IMR-90 (cell line): Measurements from ENCODE around the gene CENPF. TPM values are rescaled to one million over a fixed set of nuclear protein-coding genes. Genes with fewer than 3 reads are reported as not detected.

Source experiments
- ATAC-seq: fragments of 200-7000 bp; cut with Tn5 transposase; 2 replicates; pipeline ENCODE4 v1.9.1; 2020; ENCODE audit warnings: low read depth, mild to moderate bottlenecking, moderate library complexity
- BruUV-seq: library from RNA; stranded (reverse); fragments of 400-500 nt; replicated peaks from 2 replicates; lab custom pipeline; 2021; lab: Mats Ljungman, UMichigan
- CTCF ChIA-PET: fragments of 300-600 bp; formaldehyde crosslinking; extraction: SDS; loops from one replicate; lab custom pipeline; 2021; ENCODE audit warnings: antibody characterized with exemption; lab: Yijun Ruan, JAX
- POLR2A ChIA-PET: fragments of 300-600 bp; sonication (Branson Sonifier 250); formaldehyde crosslinking; loops from one replicate; lab custom pipeline; 2022; ENCODE audit warnings: antibody characterized with exemption; ENCODE audit not compliant: unreplicated experiment; lab: Charles Lee
- DNase-seq: peaks from one replicate; pipeline ENCODE4 v3.0.0; 2013
- H2AFZ ChIP-seq: replicated peaks from 2 replicates; pipeline ENCODE3; 2013; ENCODE audit warnings: low read length, mild to moderate bottlenecking; ENCODE audit not compliant: poor library complexity
- H2AK5ac ChIP-seq: 2 replicates; pipeline ENCODE4 v1.6.1; 2013; ENCODE audit warnings: low read depth, low read length, inconsistent platforms
- H2AK9ac ChIP-seq: replicated peaks from 2 replicates; pipeline ENCODE3; 2013; ENCODE audit warnings: mild to moderate bottlenecking, low read depth, low read length, moderate library complexity; ENCODE audit not compliant: poor library complexity
- H2BK120ac ChIP-seq: 2 replicates; pipeline ENCODE4 v1.6.1; 2013; ENCODE audit warnings: low read depth, low read length, inconsistent platforms
- H2BK15ac ChIP-seq: 3 replicates; pipeline ENCODE4 v1.6.1; 2013; ENCODE audit warnings: low read depth, low read length, inconsistent platforms
- H2BK20ac ChIP-seq: 2 replicates; pipeline ENCODE4 v1.6.1; 2013; ENCODE audit warnings: low read depth, mild to moderate bottlenecking, inconsistent platforms, low read length, moderate library complexity
- H2BK5ac ChIP-seq: 2 replicates; pipeline ENCODE4 v1.6.1; 2013; ENCODE audit warnings: mild to moderate bottlenecking, low read depth, low read length, inconsistent platforms; ENCODE audit not compliant: poor library complexity, severe bottlenecking
- H3K14ac ChIP-seq: replicated peaks from 2 replicates; pipeline ENCODE4 v1.6.1; 2013; ENCODE audit warnings: low read depth, low read length, inconsistent platforms
- H3K18ac ChIP-seq: 2 replicates; pipeline ENCODE4 v1.6.1; 2013; ENCODE audit warnings: low read depth, low read length, control low read depth
- H3K23ac ChIP-seq: 2 replicates; pipeline ENCODE4 v1.6.1; 2013; ENCODE audit warnings: low read depth, low read length, inconsistent platforms
- H3K27ac ChIP-seq: 2 replicates; pipeline ENCODE4 v1.5.1; 2013; ENCODE audit warnings: mild to moderate bottlenecking, control low read depth, low read length; ENCODE audit not compliant: insufficient read depth
- H3K27me3 ChIP-seq: 2 replicates; pipeline ENCODE4 v1.6.1; 2013; ENCODE audit warnings: low read length; ENCODE audit not compliant: control insufficient read depth, insufficient read depth
- H3K36me3 ChIP-seq: 2 replicates; pipeline ENCODE4 v1.6.1; 2013; ENCODE audit warnings: low read length, mixed read lengths; ENCODE audit not compliant: control insufficient read depth, insufficient read depth
- H3K4ac ChIP-seq: 2 replicates; pipeline ENCODE4 v1.6.1; 2013; ENCODE audit warnings: low read depth, low read length, inconsistent platforms
- H3K4me1 ChIP-seq: 2 replicates; pipeline ENCODE4 v1.6.1; 2013; ENCODE audit warnings: low read length, mixed read lengths; ENCODE audit not compliant: control insufficient read depth, insufficient read depth
- H3K4me2 ChIP-seq: 2 replicates; pipeline ENCODE4 v1.6.1; 2013; ENCODE audit warnings: low read depth, mild to moderate bottlenecking, control low read depth, low read length, moderate library complexity
- H3K4me3 ChIP-seq: 2 replicates; pipeline ENCODE4 v1.5.1; 2013; ENCODE audit warnings: low read depth, mild to moderate bottlenecking, control low read depth, low read length, moderate library complexity; ENCODE audit not compliant: insufficient read depth
- H3K56ac ChIP-seq: 2 replicates; pipeline ENCODE4 v1.6.1; 2013; ENCODE audit warnings: low read length, inconsistent platforms; ENCODE audit not compliant: insufficient read depth; ENCODE audit errors: extremely low read depth
- H3K79me1 ChIP-seq, 2 experiments: 2 replicates each; pipeline ENCODE4 v1.6.1; 2013; ENCODE audit warnings: low read length in 2 of 2, inconsistent platforms in 1 of 2, low read depth in 1 of 2
- H3K9ac ChIP-seq: 2 replicates; pipeline ENCODE4 v1.6.1; 2013; ENCODE audit warnings: low read depth, low read length, control low read depth
- H3K9me1 ChIP-seq: 2 replicates; pipeline ENCODE4 v1.6.1; 2013; ENCODE audit warnings: low read length, inconsistent platforms; ENCODE audit not compliant: insufficient read depth
- H3K9me3 ChIP-seq: 2 replicates; pipeline ENCODE4 v1.6.1; 2013; ENCODE audit warnings: low read length; ENCODE audit not compliant: control insufficient read depth, insufficient read depth
- H4K20me1 ChIP-seq: 2 replicates; pipeline ENCODE4 v1.6.1; 2013; ENCODE audit warnings: low read length, inconsistent platforms; ENCODE audit not compliant: insufficient read depth
- H4K5ac ChIP-seq: 2 replicates; pipeline ENCODE4 v1.6.1; 2013; ENCODE audit warnings: mild to moderate bottlenecking, low read depth, low read length, control low read depth
- H4K8ac ChIP-seq, 2 experiments: 2 replicates each; pipeline ENCODE4 v1.6.1; 2013; ENCODE audit warnings: low read depth in 2 of 2, low read length in 2 of 2, control low read depth in 1 of 2, inconsistent platforms in 1 of 2
- H4K91ac ChIP-seq: 2 replicates; pipeline ENCODE4 v1.6.1; 2013; ENCODE audit warnings: low read depth, low read length, inconsistent platforms; ENCODE audit not compliant: insufficient read depth
- CEBPB ChIP-seq: IDR thresholded peaks from 2 replicates; pipeline ENCODE4 v1.6.1; 2012; ENCODE audit warnings: low read depth, low read length, improper control_type of control experiment
- MXI1 ChIP-seq: IDR thresholded peaks from 2 replicates; pipeline ENCODE4 v1.6.1; 2012; ENCODE audit warnings: low read depth, mild to moderate bottlenecking, low read length, moderate library complexity, borderline replicate concordance
- RFX5 ChIP-seq: IDR thresholded peaks from 2 replicates; pipeline ENCODE4 v1.8.0; 2012; ENCODE audit warnings: low read depth, mild to moderate bottlenecking, low read length, moderate library complexity
- WGBS, 2 experiments: methylation state at CpG; one replicate each; pipeline versions ENCODE4 v1.1.5 to v1.1.7; 2013; ENCODE audit warnings: missing lambda C conversion rate in 2 of 2; ENCODE audit not compliant: insufficient read length in 1 of 2; ENCODE audit errors: extremely low coverage in 2 of 2; 5-methylcytosine and 5-hydroxymethylcytosine counted together
- dilution Hi-C: fragments of 300-500 bp; cut with HindIII; formaldehyde crosslinking; loops from one replicate; pipeline ENCODE4 v1.14.3; 2018; ENCODE audit warnings: low sequenced_read_pairs; ENCODE audit not compliant: unreplicated experiment
- in situ Hi-C: fragments of 300-500 bp; cut with MboI; formaldehyde crosslinking; loops from 3 replicates; pipeline ENCODE4 v1.14.3; 2019; ENCODE audit warnings: low sequenced_read_pairs, inconsistent platforms, mixed read lengths
- intact Hi-C: fragments of 100-400 bp; cut with micrococcal nuclease; formaldehyde crosslinking; loops from 2 replicates; pipeline ENCODE4 v1.10.0; 2022
- polyA plus RNA-seq, 3 experiments: library from polyadenylated mRNA; depleted of rRNA; stranded (reverse); fragments of >200 nt; gene quantifications; 2 replicates each; pipeline ENCODE4 v1.2.3, GENCODE V29; 2012; ENCODE audit warnings: low replicate concordance in 1 of 3
- total RNA-seq: library from RNA; depleted of rRNA; stranded (reverse); fragments of >200 nt; gene quantifications from 2 replicates; pipeline ENCODE4 v1.2.3, GENCODE V29; 2012

Gene CENPF
- total and polyA plus RNA-seq, 2 of the 4 experiments (the other 2 are of a cell fraction), result 20.9 to 51.8 TPM

- Histone ChIP-seq H4K5ac (no peak overlapping the region), H3K36me3 (peaks cover 5% of the 10 kb centered on the region)
- CTCF ChIA-PET, result interaction anchor here (0.7 to 0.9 kb wide), 2 partner anchors 16 to 487 kb away, joined by 3 read pairs; no protein-coding TSS in a partner anchor
These were observed 54.3 kb downstream of the CENPF start for GRCh38 chr1:214657299-214657698.

More at GRCh38 chr1:214657299-214657698, 54.3 kb downstream of the CENPF start:
- Histone ChIP-seq H4K8ac (no peak overlapping the region), H2AFZ (no peak overlapping the region), H2AK9ac (no peak overlapping the region), H3K18ac (no peak overlapping the region), H2AK5ac (no peak overlapping the region), H3K9me1 (no peaks in the 10 kb centered on the region), H3K4me2 (no peak overlapping the region), H3K27me3 (no peaks in the 10 kb centered on the region), H3K27ac (no peak overlapping the region), H3K4me3 (no peak overlapping the region), H4K91ac (no peak overlapping the region), H4K20me1 (no peaks in the 10 kb centered on the region), H2BK120ac (no peak overlapping the region), H2BK20ac (no peak overlapping the region), H3K9ac (no peak overlapping the region), H3K9me3 (no peaks in the 10 kb centered on the region), H3K14ac (no peak overlapping the region), H3K23ac (no peak overlapping the region), H3K56ac (no peak overlapping the region), H3K4me1 (peaks cover 5% of the 10 kb centered on the region), H2BK15ac (no peak overlapping the region), H3K79me1 (peaks cover 13 to 24% of the 10 kb centered on the region in 2 experiments), H2BK5ac (no peak overlapping the region), H3K4ac (no peak overlapping the region)
- dilution Hi-C loops, result loop anchor here (25.0 kb wide), 1 partner anchor 880 kb away; no protein-coding TSS in a partner anchor
- POLR2A ChIA-PET, result no interaction called here
- intact Hi-C loops, result no loop called here
- in situ Hi-C loops, result loop anchor here (5.0 kb wide), 1 partner anchor 865 kb away; no protein-coding TSS in a partner anchor
- DNase-seq (no peak), ATAC-seq (no peak)
- WGBS, 2 experiments, result no CpG with 5 or more reads among the region's 2 CpGs
- no TSS peak for BruUV-seq
- no peak for TF ChIP-seq MXI1
- no peak for TF ChIP-seq RFX5
- peak; percentile 86 for TF ChIP-seq CEBPB
